HG03565 (cell line): ENCODE data around the gene QKI.

Experiments
- ATAC-seq: cut with Tn5 transposase; IDR thresholded peaks from one replicate; pipeline ENCODE4 v1.9.1; 2021; ENCODE audit warnings: mild to moderate bottlenecking, moderate library complexity; ENCODE audit not compliant: unreplicated experiment

Gene QKI

GRCh38 chr6:163603395-163603794 is 188.9 kb downstream of the QKI start:
- ATAC-seq, result no peak

GRCh38 chr6:163605385-163606097 is 191.0 kb downstream of the QKI start:
- ATAC-seq, result no peak

GRCh38 chr6:163607792-163608191 is 193.3 kb downstream of the QKI start:
- ATAC-seq, result no peak

GRCh38 chr6:163608204-163608644 is 193.7 kb downstream of the QKI start:
- ATAC-seq, result no peak

GRCh38 chr6:163612200-163612599 is 197.7 kb downstream of the QKI start:
- ATAC-seq, result no peak

- no peak for ATAC-seq
Observed at GRCh38 chr6:163613025-163613424, 198.5 kb downstream of the QKI start.

GRCh38 chr6:163613668-163614067 is 199.2 kb downstream of the QKI start:
- ATAC-seq, result no peak

GRCh38 chr6:163616452-163616851 is 201.9 kb downstream of the QKI start:
- no peak for ATAC-seq

GRCh38 chr6:163617549-163617948 is 203.0 kb downstream of the QKI start:
- ATAC-seq, result no peak

GRCh38 chr6:163620101-163620500 is 205.6 kb downstream of the QKI start:
- no peak for ATAC-seq

GRCh38 chr6:163620670-163621330 is 206.3 kb downstream of the QKI start:
- no peak for ATAC-seq

GRCh38 chr6:163625265-163625664 is 210.7 kb downstream of the QKI start:
- no peak for ATAC-seq

GRCh38 chr6:163626073-163626867 is 211.8 kb downstream of the QKI start:
- ATAC-seq, result no peak

- no peak for ATAC-seq
Observed at GRCh38 chr6:163627274-163628062, 212.9 kb downstream of the QKI start.
